ENCODE measurements around the gene IL22RA2.
"Not testable (repeated sequence)": the region's sequence is repeated elsewhere in the genome, so short reads cannot be mapped to it uniquely, and the experiment has no call there.

IL22RA2 gene

DNA sequence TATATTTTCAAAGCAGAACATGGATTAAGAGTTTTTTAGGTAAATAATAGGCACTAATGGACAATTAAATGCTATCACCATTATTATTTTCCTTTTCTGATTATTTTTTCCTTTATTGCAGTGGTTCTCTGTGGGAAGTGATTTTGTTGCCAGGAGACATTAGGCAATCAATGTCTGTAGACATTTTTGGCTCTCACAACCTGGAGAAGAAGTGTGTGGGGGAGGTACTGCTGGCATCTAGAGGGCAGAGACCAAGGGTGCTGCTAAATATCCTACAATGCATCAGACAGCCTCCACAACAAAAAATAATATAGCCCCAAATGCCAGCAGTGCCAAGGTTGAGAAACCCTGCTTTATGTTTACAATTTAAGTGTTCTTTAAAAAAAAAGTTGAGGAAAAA lies 37.5 kb upstream of the IL22RA2 start:
- DNase-seq (ENCODE audit: low spot score) = no peak
- in situ Hi-C loops (cut with MboI; ENCODE audit: low sequenced_read_pairs, unreplicated experiment) = no loop called here
- TF ChIP-seq, protein P1, sequence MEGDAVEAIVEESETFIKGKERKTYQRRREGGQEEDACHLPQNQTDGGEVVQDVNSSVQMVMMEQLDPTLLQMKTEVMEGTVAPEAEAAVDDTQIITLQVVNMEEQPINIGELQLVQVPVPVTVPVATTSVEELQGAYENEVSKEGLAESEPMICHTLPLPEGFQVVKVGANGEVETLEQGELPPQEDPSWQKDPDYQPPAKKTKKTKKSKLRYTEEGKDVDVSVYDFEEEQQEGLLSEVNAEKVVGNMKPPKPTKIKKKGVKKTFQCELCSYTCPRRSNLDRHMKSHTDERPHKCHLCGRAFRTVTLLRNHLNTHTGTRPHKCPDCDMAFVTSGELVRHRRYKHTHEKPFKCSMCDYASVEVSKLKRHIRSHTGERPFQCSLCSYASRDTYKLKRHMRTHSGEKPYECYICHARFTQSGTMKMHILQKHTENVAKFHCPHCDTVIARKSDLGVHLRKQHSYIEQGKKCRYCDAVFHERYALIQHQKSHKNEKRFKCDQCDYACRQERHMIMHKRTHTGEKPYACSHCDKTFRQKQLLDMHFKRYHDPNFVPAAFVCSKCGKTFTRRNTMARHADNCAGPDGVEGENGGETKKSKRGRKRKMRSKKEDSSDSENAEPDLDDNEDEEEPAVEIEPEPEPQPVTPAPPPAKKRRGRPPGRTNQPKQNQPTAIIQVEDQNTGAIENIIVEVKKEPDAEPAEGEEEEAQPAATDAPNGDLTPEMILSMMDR (IDR thresholded peaks at IDR 0.05; ENCODE audit: borderline replicate concordance, control extremely low read depth, extremely low read depth, insufficient read depth, missing control alignments) = no peak

DNA sequence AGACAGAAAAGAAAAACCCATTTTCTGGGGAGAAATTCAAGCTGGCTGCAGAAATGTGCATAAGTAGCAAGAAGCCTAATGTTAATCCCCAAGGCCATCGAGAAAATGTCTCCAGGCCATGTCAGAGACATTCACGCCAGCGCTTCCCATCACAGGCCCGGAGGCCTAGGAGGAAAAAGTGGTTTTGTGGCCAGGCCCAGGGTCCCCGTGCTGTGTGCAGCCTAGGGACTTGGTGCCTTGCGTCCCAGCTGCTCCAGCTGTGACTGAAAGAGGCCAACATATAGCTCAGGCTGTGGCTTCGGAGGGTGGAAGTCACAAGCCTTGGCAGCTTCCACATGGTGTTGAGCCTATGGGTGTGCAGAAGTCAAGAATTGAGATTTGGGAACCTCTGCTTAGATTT lies 34.8 kb upstream of the IL22RA2 start:
- DNase-seq (ENCODE audit: low spot score) = no peak
- TF ChIP-seq, protein P1 (IDR thresholded peaks at IDR 0.05; ENCODE audit: borderline replicate concordance, control extremely low read depth, extremely low read depth, insufficient read depth, missing control alignments) = no peak
- in situ Hi-C loops (cut with MboI; ENCODE audit: low sequenced_read_pairs, unreplicated experiment) = no loop called here

DNA sequence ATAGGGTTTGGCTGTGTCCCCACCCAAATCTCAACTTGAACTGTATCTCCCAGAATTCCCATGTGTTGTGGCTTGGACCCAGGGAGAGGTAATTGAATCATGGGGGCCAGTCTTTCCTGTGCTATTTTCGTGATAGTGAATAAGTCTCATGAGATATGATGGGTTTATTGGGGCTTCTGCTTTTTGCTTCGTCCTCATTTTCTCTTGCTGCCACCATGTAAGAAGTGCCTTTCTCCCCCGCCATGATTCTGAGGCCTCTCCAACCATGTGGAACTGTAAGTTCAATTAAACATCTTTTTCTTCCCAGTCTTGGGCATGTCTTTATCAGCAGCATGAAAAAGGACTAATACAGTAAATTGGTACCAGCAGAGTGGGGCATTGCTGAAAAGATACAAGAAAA lies 34.0 kb upstream of the IL22RA2 start:
- DNase-seq (ENCODE audit: low spot score); in situ Hi-C loops (cut with MboI; ENCODE audit: low sequenced_read_pairs, unreplicated experiment): not testable (repeated sequence)

- DNase-seq (ENCODE audit: low spot score) = no peak
- TF ChIP-seq, protein P1 (IDR thresholded peaks at IDR 0.05; ENCODE audit: borderline replicate concordance, control extremely low read depth, extremely low read depth, insufficient read depth, missing control alignments) = no peak
- in situ Hi-C loops (cut with MboI; ENCODE audit: low sequenced_read_pairs, unreplicated experiment) = no loop called here
Measured at GRCh38 chr6:137206577-137206976, 33.1 kb upstream of the IL22RA2 start.

DNA sequence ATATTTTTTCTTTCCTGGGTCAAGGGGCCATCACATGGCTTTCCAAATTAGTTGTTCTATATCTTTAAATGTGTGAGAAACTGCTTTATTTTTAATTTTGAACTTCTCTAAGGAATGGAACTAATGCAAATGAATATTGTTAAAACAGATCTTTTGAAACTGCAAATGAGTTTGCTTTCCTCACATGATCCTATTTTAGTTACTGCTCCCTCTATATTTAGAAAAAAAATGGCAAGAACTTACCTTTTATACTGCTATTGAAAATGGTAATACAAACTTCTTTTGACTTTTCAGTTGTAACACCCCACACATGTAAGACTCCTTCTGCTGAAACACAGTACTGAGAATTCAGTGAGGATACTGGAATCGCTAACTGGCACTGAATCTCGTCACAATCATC lies 29.8 kb upstream of the IL22RA2 start:
- TF ChIP-seq, protein P1 (IDR thresholded peaks at IDR 0.05; ENCODE audit: borderline replicate concordance, control extremely low read depth, extremely low read depth, insufficient read depth, missing control alignments) = no peak
- in situ Hi-C loops (cut with MboI; ENCODE audit: low sequenced_read_pairs, unreplicated experiment) = no loop called here
- no peak for DNase-seq (ENCODE audit: low spot score)

DNA sequence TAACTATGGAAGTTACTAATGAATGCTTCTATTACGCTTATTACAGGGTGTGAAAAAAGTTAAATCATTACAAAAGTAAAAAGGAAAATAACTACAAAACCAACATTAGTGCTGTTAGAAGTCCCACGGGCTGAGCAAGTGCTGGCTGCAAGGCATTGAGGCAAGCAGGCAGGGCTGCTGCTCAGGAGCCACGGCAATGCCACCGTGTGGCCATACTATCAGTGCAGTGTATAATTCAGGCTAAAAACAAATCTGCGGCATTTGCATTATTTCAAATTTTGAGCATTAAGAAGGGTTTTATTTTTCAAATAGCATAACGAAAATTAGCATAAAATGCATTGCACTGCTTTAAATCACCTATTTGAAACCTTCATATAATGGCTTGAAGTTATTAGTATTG lies 28.6 kb upstream of the IL22RA2 start:
- TF ChIP-seq, protein P1 (IDR thresholded peaks at IDR 0.05; ENCODE audit: borderline replicate concordance, control extremely low read depth, extremely low read depth, insufficient read depth, missing control alignments) = peak; percentile 15
- DNase-seq (ENCODE audit: low spot score) = no peak
- in situ Hi-C loops (cut with MboI; ENCODE audit: low sequenced_read_pairs, unreplicated experiment) = no loop called here

DNA sequence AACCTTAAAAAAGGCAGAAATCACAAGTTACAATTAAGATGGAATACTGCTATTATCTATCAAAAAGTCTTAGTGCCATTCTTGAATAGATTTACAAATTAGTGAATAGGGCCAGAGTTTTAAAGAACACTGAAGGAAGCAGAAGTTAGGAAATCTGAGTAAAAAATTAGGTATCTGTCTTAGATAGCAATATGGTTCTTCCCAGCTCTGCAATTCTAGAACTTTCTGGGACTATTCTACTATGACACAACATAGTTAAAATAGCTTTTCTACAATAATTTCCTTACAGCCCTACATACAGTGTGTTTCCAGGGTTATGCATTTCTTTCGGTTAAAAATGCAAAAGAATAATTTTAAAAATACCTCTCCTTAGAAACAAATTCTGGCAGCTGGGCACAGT lies 27.6 kb upstream of the IL22RA2 start:
- in situ Hi-C loops (cut with MboI; ENCODE audit: low sequenced_read_pairs, unreplicated experiment) = no loop called here
- no peak for DNase-seq (ENCODE audit: low spot score)
- TF ChIP-seq, protein P1 (IDR thresholded peaks at IDR 0.05; ENCODE audit: borderline replicate concordance, control extremely low read depth, extremely low read depth, insufficient read depth, missing control alignments) = no peak
